GM23248 (cell line): ENCODE measurements around the gene MT1G. TPM values are rescaled to one million over a fixed set of nuclear protein-coding genes. Genes with fewer than 3 reads are reported as not detected.

ENCODE experiments used
- DNase-seq: peaks from one replicate; pipeline ENCODE4 v3.0.0-alpha.2; 2015
- H2AFZ ChIP-seq: fragments of 200-600 bp; sonication (generic); 2 replicates; pipeline ENCODE4 v1.6.1; 2016; ENCODE audit warnings: antibody characterized with exemption
- H3F3A ChIP-seq: fragments of 200-600 bp; sonication (generic); 2 replicates; pipeline ENCODE4 v1.6.1; 2016; ENCODE audit warnings: mild to moderate bottlenecking, antibody characterized with exemption, mixed run types; ENCODE audit not compliant: insufficient read depth
- H3K27ac ChIP-seq: fragments of 200-600 bp; sonication (generic); 2 replicates; pipeline ENCODE4 v1.5.1; 2016; ENCODE audit warnings: mild to moderate bottlenecking
- H3K27me3 ChIP-seq: fragments of 200-600 bp; sonication (generic); replicated peaks from 2 replicates; pipeline ENCODE4 v1.6.1; 2016; ENCODE audit warnings: mild to moderate bottlenecking; ENCODE audit not compliant: insufficient read depth
- H3K36me3 ChIP-seq: fragments of 200-600 bp; sonication (generic); 2 replicates; pipeline ENCODE4 v1.6.1; 2016; ENCODE audit warnings: low read depth, mild to moderate bottlenecking
- H3K4me1 ChIP-seq: fragments of 200-600 bp; sonication (generic); 2 replicates; pipeline ENCODE4 v1.6.1; 2016; ENCODE audit warnings: mild to moderate bottlenecking; ENCODE audit not compliant: insufficient read depth
- H3K4me2 ChIP-seq: fragments of 200-600 bp; sonication (generic); one replicate; pipeline ENCODE4 v1.6.1; 2016; ENCODE audit warnings: mild to moderate bottlenecking; ENCODE audit not compliant: unreplicated experiment
- H3K4me3 ChIP-seq: fragments of 200-600 bp; sonication (generic); 2 replicates; pipeline ENCODE4 v1.5.1; 2016; ENCODE audit warnings: mild to moderate bottlenecking
- H3K79me2 ChIP-seq: fragments of 200-600 bp; sonication (generic); 2 replicates; pipeline ENCODE4 v1.6.1; 2016; ENCODE audit warnings: mild to moderate bottlenecking; ENCODE audit not compliant: insufficient read depth
- H3K9ac ChIP-seq: fragments of 200-600 bp; sonication (generic); 2 replicates; pipeline ENCODE4 v1.6.1; 2016; ENCODE audit warnings: mild to moderate bottlenecking
- H3K9me2 ChIP-seq: fragments of 200-600 bp; sonication (generic); 2 replicates; pipeline ENCODE4 v1.6.1; 2016; ENCODE audit warnings: mixed run types, mild to moderate bottlenecking, moderate library complexity; ENCODE audit not compliant: insufficient read depth
- H3K9me3 ChIP-seq: fragments of 200-600 bp; sonication (generic); one replicate; pipeline ENCODE4 v1.6.1; 2017; ENCODE audit warnings: low read depth
- H4K20me1 ChIP-seq: fragments of 200-600 bp; sonication (generic); 2 replicates; pipeline ENCODE4 v1.6.0; 2016; ENCODE audit not compliant: insufficient read depth
- EZH2 ChIP-seq: fragments of 200-600 bp; sonication (generic); IDR thresholded peaks from 2 replicates; pipeline ENCODE4 v1.6.1; 2018; ENCODE audit warnings: antibody characterized with exemption, mild to moderate bottlenecking; ENCODE audit not compliant: insufficient read depth, poor library complexity, severe bottlenecking
- EZH2phosphoT487 ChIP-seq: fragments of 200-600 bp; sonication (generic); IDR thresholded peaks from 2 replicates; pipeline ENCODE4 v1.6.1; 2018; ENCODE audit warnings: antibody characterized with exemption, moderate library complexity, mild to moderate bottlenecking, low read depth; ENCODE audit not compliant: insufficient read depth
- WGBS, 2 experiments: methylation state at CpG; one replicate each; pipeline ENCODE4 v1.1.6; 2015 to 2017; ENCODE audit warnings: low lambda C conversion rate in 2 of 2, low coverage in 1 of 2; ENCODE audit errors: missing lambda C conversion rate in 2 of 2; 5-methylcytosine and 5-hydroxymethylcytosine counted together
- in situ Hi-C: fragments of 300-500 bp; cut with MboI; formaldehyde crosslinking; loops from 2 replicates; pipeline ENCODE4 v1.15.0; 2020
- polyA plus RNA-seq: library from polyadenylated mRNA; unstranded; fragments of >200 nt; fragmentation: Nextera tagmentation; extraction: Ambion mirVana; gene quantifications from 2 replicates; pipeline ENCODE4 v1.2.1, GENCODE V29; 2016
- total RNA-seq: library from RNA; depleted of rRNA; stranded (reverse); fragments of >200 nt; shearing (Covaris generic); gene quantifications from 2 replicates; pipeline ENCODE4 v1.2.3, GENCODE V29; 2014

Gene MT1G
- total and polyA plus RNA-seq, 2 experiments from 2014 or later: 4.4 TPM; not detected in 1

DNA sequence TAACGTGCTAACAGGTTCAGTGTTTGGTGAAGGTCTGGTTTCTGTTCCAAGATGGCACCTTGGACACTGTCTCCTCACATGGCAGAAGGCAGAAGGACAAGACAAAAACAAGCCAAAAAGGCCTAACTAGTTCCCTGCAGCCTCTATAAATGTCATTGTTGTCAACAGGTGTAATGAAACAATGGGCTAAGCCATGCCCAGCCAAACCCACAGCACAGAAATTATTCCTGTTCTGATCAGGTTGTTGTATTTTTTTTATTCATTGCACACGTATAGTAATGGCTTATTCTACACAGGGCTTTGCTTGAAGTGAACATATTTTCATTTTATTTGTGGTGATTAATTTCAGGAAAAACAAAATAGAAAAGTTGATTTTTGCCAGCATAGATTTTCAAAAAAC, 45.9 kb upstream of the MT1G start:
- in situ Hi-C loops: no loop called here
- no peaks in the 10 kb centered on the region for H3K4me1 ChIP-seq
- TF ChIP-seq EZH2: no peak
- no peak for TF ChIP-seq EZH2phosphoT487
- no peaks in the 10 kb centered on the region for H3F3A ChIP-seq
- no peak overlapping the region for H3K4me3 ChIP-seq
- no peak overlapping the region for H3K9ac ChIP-seq
- no peaks in the 10 kb centered on the region for H3K9me2 ChIP-seq
- no peaks in the 10 kb centered on the region for H3K9me3 ChIP-seq
- DNase-seq: no peak
- no peaks in the 10 kb centered on the region for H3K79me2 ChIP-seq
- no peaks in the 10 kb centered on the region for H3K27me3 ChIP-seq
- WGBS, 2 experiments: 77 to 85% methylated on average over 2 of the region's 2 CpGs
- no peak overlapping the region for H2AFZ ChIP-seq
- no peaks in the 10 kb centered on the region for H4K20me1 ChIP-seq
- H3K27ac ChIP-seq: no peak overlapping the region
- H3K4me2 ChIP-seq: no peak overlapping the region
- H3K36me3 ChIP-seq: no peaks in the 10 kb centered on the region

DNA sequence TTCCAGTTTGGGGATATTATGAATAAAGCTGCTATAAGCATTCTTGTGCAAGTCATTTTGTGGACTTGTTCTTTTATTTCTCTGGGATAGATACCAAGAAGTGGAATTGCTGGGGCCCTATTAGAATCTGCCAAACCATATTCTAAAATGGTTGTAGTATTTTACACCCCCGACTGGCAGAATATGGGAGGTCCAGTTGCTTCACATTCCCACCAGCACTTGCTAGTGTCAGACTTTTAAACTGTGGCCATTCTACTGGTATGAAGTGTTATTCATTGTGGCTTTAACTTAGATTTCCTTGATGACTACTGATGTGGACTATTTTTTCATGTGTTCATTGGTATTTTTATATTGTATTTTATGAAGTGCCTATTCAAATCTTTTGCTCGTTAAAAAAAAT, 44.0 kb upstream of the MT1G start:
- in situ Hi-C loops: no loop called here
- H3K36me3 ChIP-seq: no peaks in the 10 kb centered on the region
- 88 to 92% methylated on average over 2 of the region's 2 CpGs for WGBS, 2 experiments
- no peaks in the 10 kb centered on the region for H4K20me1 ChIP-seq
- H3K27ac ChIP-seq: no peak overlapping the region
- no peak overlapping the region for H3K4me2 ChIP-seq
- no peaks in the 10 kb centered on the region for H3F3A ChIP-seq
- no peak overlapping the region for H3K4me3 ChIP-seq
- H2AFZ ChIP-seq: no peak overlapping the region
- H3K9ac ChIP-seq: no peak overlapping the region
- no peaks in the 10 kb centered on the region for H3K9me2 ChIP-seq
- no peaks in the 10 kb centered on the region for H3K27me3 ChIP-seq
- no peaks in the 10 kb centered on the region for H3K4me1 ChIP-seq
- peak; percentile 31 for DNase-seq
- H3K9me3 ChIP-seq: no peaks in the 10 kb centered on the region
- H3K79me2 ChIP-seq: no peaks in the 10 kb centered on the region
- no peak for TF ChIP-seq EZH2
- no peak for TF ChIP-seq EZH2phosphoT487

DNA sequence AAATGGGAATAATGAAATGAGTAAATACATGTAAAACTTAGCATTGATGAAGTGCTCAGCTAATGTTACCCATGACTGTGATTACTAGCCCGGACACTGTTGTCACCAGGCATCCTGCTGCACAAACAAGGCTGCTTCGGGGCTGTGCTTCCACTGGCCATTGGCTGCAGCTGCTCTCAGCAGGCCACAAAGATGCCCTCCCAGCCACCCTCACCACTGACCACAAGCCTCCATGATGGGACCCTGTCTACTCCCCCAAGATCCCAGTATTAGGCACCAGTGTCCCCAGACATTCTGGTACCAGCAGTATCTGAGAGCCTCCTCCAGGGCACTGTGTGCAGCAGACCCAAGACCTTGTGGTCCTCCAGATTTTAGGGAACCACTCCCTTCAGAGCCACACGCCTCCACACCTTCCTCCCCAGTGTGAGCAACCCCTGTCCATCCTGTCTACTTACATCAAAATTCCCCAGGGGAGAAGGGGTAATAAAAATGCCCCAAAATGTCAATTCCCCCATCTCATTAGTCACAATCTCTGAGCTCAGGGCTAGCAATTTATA, 42.4 kb upstream of the MT1G start:
- Histone ChIP-seq H3K27ac (no peak overlapping the region), H3K4me1 (no peaks in the 10 kb centered on the region), H3K9me3 (no peaks in the 10 kb centered on the region), H3K36me3 (no peaks in the 10 kb centered on the region), H3K4me3 (no peak overlapping the region), H3K27me3 (no peaks in the 10 kb centered on the region), H4K20me1 (no peaks in the 10 kb centered on the region), H3K4me2 (no peak overlapping the region), H3F3A (no peaks in the 10 kb centered on the region), H2AFZ (no peak overlapping the region), H3K79me2 (no peaks in the 10 kb centered on the region), H3K9ac (no peak overlapping the region), H3K9me2 (no peaks in the 10 kb centered on the region)
- TF ChIP-seq EZH2: no peak
- no peak for TF ChIP-seq EZH2phosphoT487
- in situ Hi-C loops: no loop called here
- DNase-seq: no peak
- 91 to 95% methylated on average over 3 of the region's 3 CpGs for WGBS, 2 experiments

DNA sequence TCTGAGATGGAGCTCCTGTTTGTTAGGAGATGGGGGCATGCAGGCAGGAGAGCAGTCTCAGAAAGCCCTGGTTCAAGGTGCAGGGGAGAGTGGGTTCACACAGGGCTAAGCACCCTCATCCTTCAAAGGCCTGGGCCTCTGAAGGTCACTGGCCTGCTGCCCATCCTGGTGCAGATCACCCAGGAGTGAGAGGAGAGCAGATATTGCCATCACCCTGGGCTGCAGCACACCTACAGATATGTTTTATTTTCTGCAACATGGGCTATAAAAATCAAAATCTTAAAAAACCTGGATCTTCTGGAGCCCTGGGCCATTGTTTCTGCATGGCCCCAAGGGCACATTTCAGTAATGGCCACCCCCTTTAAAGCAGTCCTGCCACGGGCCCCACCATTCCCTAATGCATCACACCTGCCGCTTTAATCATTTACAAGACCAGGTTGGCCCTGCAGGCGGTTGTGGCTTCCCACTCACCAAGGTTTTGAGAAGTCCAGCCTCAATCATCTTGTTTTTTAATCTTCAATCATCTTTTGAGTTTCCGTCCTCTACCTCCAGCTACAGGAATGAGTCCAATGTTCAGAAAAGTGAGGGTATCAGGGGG, 41.7 kb upstream of the MT1G start:
- Histone ChIP-seq H3K9me3 (no peaks in the 10 kb centered on the region), H4K20me1 (no peaks in the 10 kb centered on the region), H3K4me3 (no peak overlapping the region), H3K9ac (no peak overlapping the region), H2AFZ (no peak overlapping the region), H3K27me3 (no peaks in the 10 kb centered on the region), H3K79me2 (no peaks in the 10 kb centered on the region), H3K9me2 (no peaks in the 10 kb centered on the region), H3K27ac (no peak overlapping the region), H3K36me3 (no peaks in the 10 kb centered on the region), H3K4me2 (no peak overlapping the region), H3F3A (no peaks in the 10 kb centered on the region), H3K4me1 (no peaks in the 10 kb centered on the region)
- TF ChIP-seq EZH2 (no peak), EZH2phosphoT487 (no peak)
- in situ Hi-C loops: no loop called here
- DNase-seq: no peak
- WGBS, 2 experiments: 75 to 82% methylated on average over 4 of the region's 4 CpGs
